ENCODE measurements around the gene PTGES2.
A peak's percentile ranks its signal among the peaks of the same experiment; 100 is the strongest.

Gene PTGES2

DNA sequence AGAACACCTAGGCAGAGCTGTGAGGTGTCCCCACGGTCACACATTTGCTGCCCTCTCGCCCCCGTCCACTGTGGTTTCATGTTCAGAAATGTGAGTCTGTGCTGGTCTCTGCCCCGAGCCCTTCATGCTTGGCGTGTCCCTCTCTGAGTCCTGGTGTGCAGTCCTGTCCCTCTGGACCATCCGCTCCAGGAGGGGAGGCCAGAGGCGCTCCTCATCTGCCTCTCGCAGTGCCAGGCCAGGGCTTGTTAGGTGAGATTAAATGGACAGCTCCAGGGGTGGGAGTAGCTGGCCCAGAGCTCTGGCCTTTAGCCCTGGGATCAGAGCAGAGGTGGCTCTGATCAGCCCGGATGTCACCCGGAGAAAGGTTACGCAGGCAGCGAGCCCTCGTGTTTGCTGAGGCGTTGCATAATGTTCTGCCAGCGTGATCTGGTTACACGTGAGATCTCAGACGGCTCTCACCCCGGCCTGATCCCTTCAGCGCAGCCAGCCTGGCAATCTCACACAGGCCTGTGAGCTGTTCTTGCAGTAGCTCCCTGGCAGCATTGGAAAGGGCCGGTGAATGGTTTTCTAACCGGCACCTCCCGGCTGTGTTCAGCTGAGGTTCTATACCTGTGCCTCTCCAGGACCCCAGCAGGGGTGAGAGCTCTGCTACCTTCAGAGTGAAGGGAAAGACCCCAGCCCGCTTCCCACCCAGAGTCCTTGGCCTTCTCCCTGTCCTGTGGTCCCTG lies 24.5 kb downstream of the PTGES2 start:
- no peak for DNase-seq

DNA sequence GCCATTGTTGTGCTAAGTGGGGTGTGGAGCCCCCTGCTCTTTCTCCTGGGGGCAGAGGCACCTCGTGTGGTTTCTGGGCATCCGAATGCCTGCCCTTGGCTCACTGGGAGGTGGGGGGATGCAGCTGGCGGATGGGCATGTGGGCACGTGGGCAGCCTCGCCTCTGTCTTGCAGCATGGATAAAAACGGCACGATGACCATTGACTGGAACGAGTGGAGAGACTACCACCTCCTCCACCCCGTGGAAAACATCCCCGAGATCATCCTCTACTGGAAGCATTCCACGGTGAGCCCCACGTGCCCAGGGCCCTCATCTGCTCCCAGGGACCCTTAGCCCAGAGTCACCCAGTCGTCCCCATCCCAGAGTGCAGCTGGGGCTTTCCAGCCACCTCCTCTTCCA lies 25.3 kb downstream of the PTGES2 start:
- no peak for DNase-seq

DNA sequence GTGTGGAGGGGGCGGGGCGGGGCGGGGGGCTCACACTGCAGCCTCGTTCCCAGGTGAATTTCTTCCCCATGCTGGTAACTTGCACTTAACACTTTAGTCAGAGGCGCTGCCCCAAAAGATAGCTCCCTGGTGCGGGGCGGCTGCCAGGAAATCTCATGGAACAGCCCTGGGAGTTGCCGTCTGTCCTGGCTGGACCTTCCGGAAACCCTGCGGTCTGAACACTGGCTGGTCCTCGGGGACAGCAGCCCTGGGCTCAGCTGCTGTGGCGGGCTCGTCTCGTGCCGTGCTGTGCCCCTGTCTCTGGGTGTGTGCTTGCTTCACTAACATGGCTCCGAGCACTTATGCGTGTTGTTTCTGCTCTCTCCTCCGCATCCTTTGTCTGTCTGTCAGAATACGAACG lies 25.8 kb downstream of the PTGES2 start:
- DNase-seq, result no peak

GRCh38 chr9:128101231-128101661 lies 26.3 kb downstream of the PTGES2 start:
- no peak for DNase-seq

- no peak for DNase-seq
Measured at GRCh38 chr9:128100581-128100980, 26.9 kb downstream of the PTGES2 start.

- DNase-seq, result no peak
Measured at GRCh38 chr9:128099932-128100491, 27.5 kb downstream of the PTGES2 start.

GRCh38 chr9:128099231-128099931 lies 28.1 kb downstream of the PTGES2 start:
- DNase-seq, result no peak

DNA sequence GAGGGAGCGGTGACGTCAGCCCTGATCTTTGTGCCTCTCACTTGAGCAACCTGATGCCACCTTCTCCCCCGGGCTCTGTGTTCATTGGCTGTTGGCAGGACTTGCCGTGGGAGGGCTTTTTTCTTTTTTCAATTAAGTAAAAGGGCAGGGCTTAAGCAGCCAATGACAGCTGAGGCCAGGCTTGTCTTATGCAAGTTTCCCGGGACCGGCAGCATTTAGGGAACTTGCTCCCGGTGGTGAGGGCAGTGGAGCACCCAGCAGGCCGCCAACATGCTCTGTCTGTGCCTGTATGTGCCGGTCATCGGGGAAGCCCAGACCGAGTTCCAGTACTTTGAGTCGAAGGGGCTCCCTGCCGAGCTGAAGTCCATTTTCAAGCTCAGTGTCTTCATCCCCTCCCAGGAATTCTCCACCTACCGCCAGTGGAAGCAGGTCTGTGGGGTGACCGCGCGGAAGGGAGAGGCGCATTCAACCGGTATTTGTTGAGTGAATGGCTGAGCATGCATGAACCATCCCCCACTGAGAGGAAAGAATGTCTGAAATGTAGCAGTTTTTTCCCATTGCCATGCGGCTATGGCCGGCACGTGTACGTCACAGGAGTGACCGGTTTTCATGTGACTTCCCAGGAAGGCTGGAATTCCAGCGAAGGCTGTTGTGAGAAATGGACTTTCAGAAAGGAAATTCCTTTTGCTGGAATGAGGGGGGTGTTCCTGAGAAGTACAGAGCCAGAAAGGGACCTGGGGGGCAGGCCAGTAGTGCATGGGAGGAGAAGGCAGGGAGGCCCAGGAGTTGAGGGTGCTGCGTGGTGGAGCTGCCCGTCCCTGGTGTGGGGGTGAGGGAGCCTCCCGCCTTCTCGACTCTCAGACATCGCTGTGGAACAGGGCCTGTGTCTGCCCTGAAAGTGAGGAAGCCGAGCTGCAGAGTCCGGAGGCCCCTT lies 29.0 kb downstream of the PTGES2 start:
- DNase-seq, result peak; percentile 83

GRCh38 chr9:128097543-128098296 lies 29.8 kb downstream of the PTGES2 start:
- no peak for DNase-seq

DNA sequence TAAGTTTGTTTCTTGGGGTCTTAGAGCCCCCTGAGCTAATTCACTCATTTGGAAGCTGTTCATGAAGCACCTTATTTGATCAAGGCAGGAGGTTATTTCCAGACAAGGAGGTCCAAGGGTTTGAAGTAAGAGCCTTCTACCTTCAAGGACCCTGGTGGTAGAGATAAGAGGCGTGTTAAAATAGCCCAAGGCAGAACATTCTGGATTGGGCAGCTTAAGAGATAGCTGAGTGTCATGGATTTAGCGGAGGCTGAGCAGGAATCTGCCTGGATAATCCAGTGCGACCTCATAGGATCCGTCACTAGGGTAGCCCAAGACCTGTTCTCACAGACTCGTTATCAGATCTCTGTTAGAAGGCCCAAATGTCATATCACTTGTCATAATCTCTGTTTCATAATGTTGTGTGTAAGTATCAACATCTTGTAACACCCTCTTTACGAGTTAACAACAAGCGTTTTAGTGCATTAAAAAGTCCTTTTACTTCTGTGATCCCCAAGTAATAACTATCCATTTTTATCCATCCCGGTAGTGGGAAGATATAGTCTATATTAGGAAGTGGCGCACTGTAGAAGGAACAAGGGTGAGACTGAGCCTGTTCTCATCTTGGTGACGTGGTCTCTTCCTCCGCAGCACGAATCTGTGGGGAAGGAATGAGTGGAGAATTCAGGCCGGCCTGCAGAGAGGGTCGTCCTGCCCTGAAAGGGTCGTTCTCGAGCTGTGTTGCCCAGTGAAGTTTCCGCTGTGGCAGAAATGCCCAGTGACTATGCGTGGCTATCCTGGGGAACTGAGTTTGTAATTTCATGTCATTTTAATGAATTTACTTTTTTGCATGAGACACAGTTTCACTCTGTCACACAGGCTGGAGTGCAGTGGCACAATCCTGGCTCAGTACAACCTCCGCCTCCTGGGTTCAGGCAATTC lies 30.7 kb downstream of the PTGES2 start:
- DNase-seq, result no peak

DNA sequence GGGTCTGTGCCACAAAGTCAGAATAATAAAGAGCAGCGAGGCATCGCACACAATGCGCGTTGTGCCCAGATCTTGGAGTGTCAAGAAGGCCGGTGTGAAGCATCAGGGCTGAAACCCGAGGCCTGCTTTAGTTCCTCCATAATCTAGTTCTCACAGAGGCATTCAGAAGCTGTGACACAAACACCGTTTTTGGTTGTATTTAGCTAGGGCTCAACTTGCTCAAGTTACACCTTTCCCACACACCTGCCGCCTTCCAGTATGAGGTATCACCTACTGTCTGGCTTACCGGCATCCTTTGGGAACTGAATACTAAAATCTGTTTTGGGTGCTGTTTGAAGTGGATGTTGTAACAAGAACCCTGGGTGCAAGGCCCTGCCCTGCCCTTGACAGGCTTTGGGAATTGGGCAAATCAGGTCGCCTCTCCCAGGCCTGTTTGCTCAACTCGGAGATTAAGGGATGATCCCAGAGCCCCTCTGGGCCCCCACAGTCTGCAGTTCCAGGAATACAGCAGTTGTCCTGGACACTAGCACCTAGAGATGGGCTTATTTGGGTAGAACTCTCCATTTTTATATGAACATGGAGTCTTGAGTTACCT lies 32.5 kb downstream of the PTGES2 start:
- no peak for DNase-seq

- peak; percentile 92 for DNase-seq
Measured at GRCh38 chr9:128094166-128094949, 33.2 kb downstream of the PTGES2 start.

DNA sequence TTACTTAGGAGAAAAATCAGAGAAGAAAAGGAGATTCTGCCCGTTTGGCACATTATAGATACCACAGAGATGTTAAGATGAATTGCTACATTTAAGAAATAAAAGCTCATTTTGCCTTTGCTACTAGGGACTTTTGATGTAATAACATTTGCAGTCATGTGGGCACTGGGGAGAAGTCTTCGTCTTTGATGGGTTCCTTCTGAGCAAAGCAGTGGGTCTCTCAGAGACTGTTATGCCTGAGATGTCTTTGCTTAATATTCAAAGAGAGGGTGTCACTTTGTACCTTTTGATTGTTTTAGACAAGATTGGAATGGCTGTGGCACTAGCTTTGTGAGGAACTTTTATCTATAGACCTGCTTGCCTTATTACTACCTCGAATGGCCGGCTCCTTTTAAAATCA lies 34.5 kb downstream of the PTGES2 start:
- DNase-seq, result no peak

GRCh38 chr9:128092199-128092977 lies 35.1 kb downstream of the PTGES2 start:
- DNase-seq, result no peak

DNA sequence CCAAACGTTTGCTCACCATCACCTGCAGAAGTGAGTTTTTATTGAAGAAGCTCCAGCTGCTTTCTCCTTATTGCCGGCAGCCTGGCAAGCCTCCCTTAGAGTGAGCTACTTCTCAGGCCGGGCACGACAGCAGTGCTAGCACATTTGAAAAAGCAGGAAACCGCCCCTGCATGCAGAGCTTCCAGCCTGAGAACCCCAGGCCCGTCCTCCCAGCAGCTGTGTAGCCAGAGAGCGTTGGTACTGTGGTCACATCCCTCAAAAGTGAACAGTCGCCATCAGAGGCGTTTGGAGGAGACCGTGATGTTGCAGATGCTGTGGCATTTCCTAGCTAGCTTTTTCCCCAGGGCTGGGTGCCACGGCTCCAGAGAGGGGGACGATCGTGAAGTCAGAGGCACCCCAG lies 36.0 kb downstream of the PTGES2 start:
- DNase-seq, result no peak

DNA sequence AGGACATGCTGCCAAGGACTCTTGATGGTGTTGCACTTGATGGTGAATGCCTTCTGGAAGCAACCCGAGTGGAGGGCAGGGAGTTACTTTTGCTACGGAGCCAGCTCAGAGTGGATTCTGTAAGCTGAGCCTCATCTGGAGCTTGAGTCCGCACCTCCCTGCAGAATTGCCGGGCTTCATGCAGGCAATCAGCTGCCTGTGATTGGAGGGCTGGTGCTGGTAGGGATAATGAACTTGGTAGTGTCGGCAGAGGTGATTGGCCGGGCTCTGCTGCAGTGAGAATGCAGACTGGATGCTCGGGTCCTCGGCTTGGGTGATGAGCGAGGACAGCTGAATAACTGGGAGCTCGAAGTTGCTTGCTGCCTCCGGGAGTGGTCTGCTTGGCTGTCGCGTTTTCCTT lies 36.4 kb downstream of the PTGES2 start:
- DNase-seq, result no peak

GRCh38 chr9:128089299-128089698 lies 38.2 kb downstream of the PTGES2 start:
- DNase-seq, result no peak

- DNase-seq, result no peak
Measured at GRCh38 chr9:128088253-128088945, 39.1 kb downstream of the PTGES2 start.

Measured in activated effector memory CD4-positive, alpha-beta T cell treated with anti-CD3 and anti-CD28 coated beads, Interleukin-2, amount 50 U/mL, for 16 hours (primary cell).